GM23338 (cell line): ENCODE measurements around the gene DCLK1. TPM values are rescaled to one million over a fixed set of nuclear protein-coding genes. Genes with fewer than 3 reads are reported as not detected.

ENCODE experiments used
- ATAC-seq: fragments of 200-7000 bp; cut with Tn5 transposase; 3 replicates; pipeline ENCODE4 v1.9.1; 2020
- DNase-seq: peaks from one replicate; pipeline ENCODE4 v3.0.0-alpha.2; 2015; ENCODE audit warnings: low spot score
- H2AFZ ChIP-seq: fragments of 200-600 bp; sonication (generic); 2 replicates; pipeline ENCODE4 v1.8.0; 2016; ENCODE audit warnings: antibody characterized with exemption, mild to moderate bottlenecking, moderate library complexity
- H3F3A ChIP-seq: fragments of 200-600 bp; sonication (generic); replicated peaks from 2 replicates; pipeline ENCODE4 v1.8.0; 2017; ENCODE audit warnings: antibody characterized with exemption, mixed run types, low read depth
- H3K27ac ChIP-seq: fragments of 200-600 bp; sonication (generic); 2 replicates; pipeline ENCODE4 v1.6.1; 2016; ENCODE audit warnings: low read depth
- H3K27me3 ChIP-seq: fragments of 200-600 bp; sonication (generic); 2 replicates; pipeline ENCODE4 v1.8.0; 2016; ENCODE audit warnings: mild to moderate bottlenecking, mixed run types, moderate library complexity; ENCODE audit not compliant: insufficient read depth
- H3K36me3 ChIP-seq: fragments of 200-600 bp; sonication (generic); 2 replicates; pipeline ENCODE4 v1.8.0; 2016; ENCODE audit warnings: mild to moderate bottlenecking; ENCODE audit not compliant: insufficient read depth
- H3K4me1 ChIP-seq: fragments of 200-600 bp; sonication (generic); 2 replicates; pipeline ENCODE4 v1.8.0; 2016; ENCODE audit warnings: mild to moderate bottlenecking, moderate library complexity; ENCODE audit not compliant: insufficient read depth
- H3K4me2 ChIP-seq: fragments of 200-600 bp; sonication (generic); 2 replicates; pipeline ENCODE4 v1.7.1; 2017; ENCODE audit warnings: mixed run types
- H3K4me3 ChIP-seq: fragments of 200-600 bp; sonication (generic); 2 replicates; pipeline ENCODE4 v1.6.1; 2016; ENCODE audit warnings: mixed run types
- H3K79me2 ChIP-seq: fragments of 200-600 bp; sonication (generic); replicated peaks from 2 replicates; pipeline ENCODE4 v1.8.0; 2017; ENCODE audit warnings: mild to moderate bottlenecking; ENCODE audit not compliant: insufficient read depth
- H3K9me2 ChIP-seq: fragments of 200-600 bp; sonication (generic); 2 replicates; pipeline ENCODE4 v1.8.0; 2017; ENCODE audit not compliant: insufficient read depth
- H4K20me1 ChIP-seq: fragments of 200-600 bp; sonication (generic); replicated peaks from 2 replicates; pipeline ENCODE4 v1.8.0; 2017; ENCODE audit warnings: mild to moderate bottlenecking; ENCODE audit not compliant: insufficient read depth
- H3K27ac Mint-ChIP-seq: 2 replicates; pipeline ENCODE4 v1.8.0; 2020; ENCODE audit warnings: inconsistent platforms, mild to moderate bottlenecking, moderate library complexity, mixed read lengths
- H3K27me3 Mint-ChIP-seq: 3 replicates; pipeline ENCODE4 v1.8.0; 2022; ENCODE audit warnings: low read depth, mild to moderate bottlenecking, moderate library complexity, mixed read lengths, inconsistent platforms; ENCODE audit not compliant: insufficient read depth, poor library complexity
- H3K36me3 Mint-ChIP-seq: 3 replicates; pipeline ENCODE4 v1.8.0; 2021; ENCODE audit warnings: low read depth, mild to moderate bottlenecking, inconsistent platforms, moderate library complexity, mixed read lengths
- H3K4me1 Mint-ChIP-seq: 3 replicates; pipeline ENCODE4 v1.8.0; 2020; ENCODE audit warnings: mild to moderate bottlenecking, inconsistent platforms, mixed read lengths
- H3K4me3 Mint-ChIP-seq: 3 replicates; pipeline ENCODE4 v1.8.0; 2021; ENCODE audit warnings: moderate library complexity, mild to moderate bottlenecking, inconsistent platforms, mixed read lengths
- H3K9me3 Mint-ChIP-seq: 3 replicates; pipeline ENCODE4 v1.8.0; 2020; ENCODE audit warnings: moderate library complexity, mild to moderate bottlenecking, inconsistent platforms, mixed read lengths
- CREB1 ChIP-seq: fragments of 250-450 bp; sonication (Bioruptor Pico); IDR thresholded peaks from 2 replicates; pipeline ENCODE4 v1.5.0; 2020; ENCODE audit warnings: low read depth, mild to moderate bottlenecking, moderate library complexity
- CTCF ChIP-seq, 2 experiments: fragments of 200-600 bp in 1 of 2; sonication (generic) in 1 of 2; conservative IDR thresholded peaks; 2 replicates each; pipeline versions ENCODE4 v1.5.1 to v1.6.1; 2016 to 2017; ENCODE audit warnings: antibody characterized with exemption in 2 of 2, low read depth in 2 of 2, mild to moderate bottlenecking in 2 of 2, moderate library complexity in 1 of 2
- EZH2 ChIP-seq: fragments of 200-600 bp; sonication (generic); IDR thresholded peaks from one replicate; pipeline ENCODE4 v1.8.0; 2017; ENCODE audit warnings: antibody characterized with exemption, mild to moderate bottlenecking, low read depth; ENCODE audit not compliant: unreplicated experiment
- JUNB ChIP-seq: IDR thresholded peaks from one replicate; pipeline ENCODE4 v1.6.1; 2016; ENCODE audit warnings: antibody characterized with exemption; ENCODE audit not compliant: unreplicated experiment
- NANOG ChIP-seq: IDR thresholded peaks from 2 replicates; pipeline ENCODE4 v1.6.1; 2016; ENCODE audit warnings: antibody characterized with exemption, borderline replicate concordance
- POLR2AphosphoS5 ChIP-seq: IDR thresholded peaks from 2 replicates; pipeline ENCODE4 v1.6.1; 2016; ENCODE audit warnings: antibody characterized with exemption, low read depth
- STAT1 ChIP-seq: IDR thresholded peaks from one replicate; pipeline ENCODE4 v1.6.1; 2016; ENCODE audit warnings: antibody characterized with exemption; ENCODE audit not compliant: unreplicated experiment
- ZNF462 ChIP-seq: fragments of 250-450 bp; sonication (Bioruptor Pico); IDR thresholded peaks from 2 replicates; pipeline ENCODE4 v1.5.0; 2020; ENCODE audit warnings: mild to moderate bottlenecking, moderate library complexity
- polyA plus RNA-seq: library from polyadenylated mRNA; unstranded; fragments of >200 nt; fragmentation: Nextera tagmentation; extraction: Ambion mirVana; gene quantifications from 2 replicates; pipeline ENCODE4 v1.2.1, GENCODE V29; 2016
- total RNA-seq: library from RNA; depleted of rRNA; stranded (reverse); fragments of >200 nt; shearing (Covaris generic); gene quantifications from 2 replicates; pipeline ENCODE4 v1.2.3, GENCODE V29; 2014

DCLK1 gene
- total and polyA plus RNA-seq, 2 experiments from 2014 or later, result 13.1 to 57.7 TPM

- no peak for TF ChIP-seq CTCF (conservative IDR thresholded peaks at IDR 0.05; ENCODE audit: low read depth in 2 of 2)
- no peak for TF ChIP-seq JUNB
- no peak for TF ChIP-seq EZH2
- no peak for TF ChIP-seq CREB1 (CRISPR knock-in tag)
Observed at GRCh38 chr13:35994131-35994966, 136.8 kb downstream of the DCLK1 start (continued).

GRCh38 chr13:35993686-35994085, 137.5 kb downstream of the DCLK1 start:
- Mint-ChIP-seq H3K9me3 (no peaks in the 10 kb centered on the region), H3K36me3 (no peaks in the 10 kb centered on the region), H3K27me3 (peaks cover 3% of the 10 kb centered on the region), H3K4me1 (peaks cover 52% of the 10 kb centered on the region), H3K4me3 (no peak overlapping the region), H3K27ac (no peak overlapping the region)
- no peak for DNase-seq
- Histone ChIP-seq H3K4me3 (no peak overlapping the region), H3K79me2 (no peaks in the 10 kb centered on the region), H3K27me3 (no peaks in the 10 kb centered on the region), H2AFZ (no peak overlapping the region), H3F3A (peaks cover under 1% of the 10 kb centered on the region; the same call in 1 of the 2 replicates), H3K9me2 (peaks cover 7% of the 10 kb centered on the region), H3K36me3 (no peaks in the 10 kb centered on the region), H3K4me2 (peak overlapping the region; percentile 35), H4K20me1 (no peaks in the 10 kb centered on the region), H3K4me1 (peaks cover 64% of the 10 kb centered on the region), H3K27ac (peak overlapping the region; percentile 29; the same call in 1 of the 2 replicates)
- no peak for ATAC-seq
- peak; percentile 36; the same call in 1 of the 2 replicates for TF ChIP-seq NANOG
- no peak for TF ChIP-seq EZH2

DNA sequence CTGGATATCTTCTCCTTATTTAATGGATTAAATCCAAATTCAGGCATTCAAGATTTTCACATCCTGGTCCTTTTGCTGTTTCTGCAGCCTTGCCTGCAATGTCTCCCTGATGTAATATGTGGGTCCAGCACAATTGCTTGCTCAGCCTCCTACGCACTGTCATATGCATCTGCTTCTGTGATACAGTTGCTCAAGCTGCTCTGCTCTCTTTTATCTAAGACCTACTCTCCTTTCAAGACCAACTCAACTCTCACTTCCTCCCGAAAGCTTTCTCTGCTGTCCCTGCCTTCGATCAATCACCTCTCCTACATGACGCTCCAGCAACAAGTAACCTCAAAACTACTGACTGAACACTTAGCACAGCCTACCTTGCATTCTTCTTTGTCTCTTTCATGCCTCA, 138.2 kb downstream of the DCLK1 start:
- DNase-seq, result no peak
- Histone ChIP-seq H3K27me3 (no peaks in the 10 kb centered on the region), H3K9me2 (peaks cover 7% of the 10 kb centered on the region), H3K4me3 (no peak overlapping the region), H3F3A (peaks cover 8% of the 10 kb centered on the region; the same call in 1 of the 2 replicates), H3K4me1 (peaks cover 70% of the 10 kb centered on the region), H2AFZ (no peak overlapping the region), H4K20me1 (no peaks in the 10 kb centered on the region), H3K27ac (peak overlapping the region; percentile 29), H3K36me3 (no peaks in the 10 kb centered on the region), H3K79me2 (no peaks in the 10 kb centered on the region), H3K4me2 (peak overlapping the region; percentile 35)
- Mint-ChIP-seq H3K27ac (peak overlapping the region; percentile 1; the same call in 1 of the 2 replicates), H3K9me3 (no peaks in the 10 kb centered on the region), H3K4me3 (no peak overlapping the region), H3K27me3 (peaks cover 3% of the 10 kb centered on the region), H3K4me1 (peaks cover 56% of the 10 kb centered on the region), H3K36me3 (no peaks in the 10 kb centered on the region)
- ATAC-seq, result no peak
- TF ChIP-seq POLR2AphosphoS5 (no peak), CREB1 (CRISPR knock-in tag) (no peak), ZNF462 (CRISPR knock-in tag) (no peak), CTCF (conservative IDR thresholded peaks at IDR 0.05; ENCODE audit: low read depth in 2 of 2) (no peak), STAT1 (no peak), JUNB (no peak)
